Lower leg skin (tissue), 3 donors: ENCODE results near the gene SCLY.

ENCODE experiments used
- POLR2A ChIP-seq, 2 donors: fragments of 450-650 bp; IDR thresholded peaks; one replicate each; pipeline ENCODE4 v1.6.1; 2016 to 2017; ENCODE audit warnings: antibody characterized with exemption in 2 of 2, mild to moderate bottlenecking in 1 of 2, moderate library complexity in 1 of 2
- TF ChIP-seq, protein P1 (sequence below), 3 donors: fragments of 450-650 bp; IDR thresholded peaks; one replicate each; pipeline ENCODE4 v1.5.1; 2016; ENCODE audit warnings: antibody characterized with exemption in 3 of 3, mild to moderate bottlenecking in 3 of 3, moderate library complexity in 2 of 3

DNA sequence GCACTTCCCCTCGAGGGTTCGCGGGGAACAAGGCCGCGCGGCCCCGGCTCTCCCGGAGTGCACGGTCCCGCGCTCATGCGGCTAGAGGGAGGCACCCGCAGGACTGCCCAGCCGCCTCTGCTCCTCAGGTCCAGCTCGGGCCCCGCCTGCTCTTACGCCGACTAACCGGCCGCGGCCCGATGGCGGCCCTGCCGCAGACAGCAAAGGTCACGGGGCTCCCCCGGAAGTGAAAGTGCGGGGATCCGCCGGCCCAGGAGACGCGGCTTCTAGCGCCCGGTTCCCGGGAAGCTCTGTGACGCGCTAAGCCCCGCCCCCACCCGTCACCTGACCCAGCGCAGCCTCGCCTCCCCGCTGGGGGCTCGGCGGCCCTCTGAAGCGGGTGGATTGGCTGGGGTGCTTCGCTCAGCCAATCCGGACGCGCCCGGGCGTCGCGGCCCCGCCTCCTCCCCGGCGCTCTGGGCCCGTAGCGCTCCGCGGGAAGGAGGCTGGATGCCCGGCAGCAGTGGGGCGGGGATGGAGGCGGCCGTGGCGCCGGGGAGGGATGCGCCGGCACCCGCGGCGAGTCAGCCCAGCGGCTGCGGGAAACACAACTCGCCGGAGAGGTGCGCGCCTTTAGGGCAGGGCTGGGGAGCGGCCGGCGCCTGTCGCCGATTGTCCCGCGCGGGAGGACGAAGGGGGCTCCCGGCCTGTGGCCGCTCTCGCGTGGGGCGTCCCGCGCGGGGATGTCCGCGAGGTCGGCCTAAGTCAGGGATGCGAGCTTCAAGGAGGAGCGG, at the start of gene SCLY:
- TF ChIP-seq POLR2A (IDR thresholded peaks at IDR 0.05), result no peak
- TF ChIP-seq, protein P1, sequence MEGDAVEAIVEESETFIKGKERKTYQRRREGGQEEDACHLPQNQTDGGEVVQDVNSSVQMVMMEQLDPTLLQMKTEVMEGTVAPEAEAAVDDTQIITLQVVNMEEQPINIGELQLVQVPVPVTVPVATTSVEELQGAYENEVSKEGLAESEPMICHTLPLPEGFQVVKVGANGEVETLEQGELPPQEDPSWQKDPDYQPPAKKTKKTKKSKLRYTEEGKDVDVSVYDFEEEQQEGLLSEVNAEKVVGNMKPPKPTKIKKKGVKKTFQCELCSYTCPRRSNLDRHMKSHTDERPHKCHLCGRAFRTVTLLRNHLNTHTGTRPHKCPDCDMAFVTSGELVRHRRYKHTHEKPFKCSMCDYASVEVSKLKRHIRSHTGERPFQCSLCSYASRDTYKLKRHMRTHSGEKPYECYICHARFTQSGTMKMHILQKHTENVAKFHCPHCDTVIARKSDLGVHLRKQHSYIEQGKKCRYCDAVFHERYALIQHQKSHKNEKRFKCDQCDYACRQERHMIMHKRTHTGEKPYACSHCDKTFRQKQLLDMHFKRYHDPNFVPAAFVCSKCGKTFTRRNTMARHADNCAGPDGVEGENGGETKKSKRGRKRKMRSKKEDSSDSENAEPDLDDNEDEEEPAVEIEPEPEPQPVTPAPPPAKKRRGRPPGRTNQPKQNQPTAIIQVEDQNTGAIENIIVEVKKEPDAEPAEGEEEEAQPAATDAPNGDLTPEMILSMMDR (IDR thresholded peaks at IDR 0.05), result no peak
